MM.1S (cell line): ENCODE measurements around the gene EPHB1.

Source experiments
- DNase-seq: peaks from one replicate; pipeline ENCODE4 v3.0.0-alpha.2; 2015
- H2AFZ ChIP-seq: fragments of 300-600 bp; sonication (generic); 2 replicates; pipeline ENCODE4 v1.6.0; 2016; ENCODE audit warnings: antibody characterized with exemption, low read length
- H3F3A ChIP-seq: fragments of 300-600 bp; sonication (generic); 2 replicates; pipeline ENCODE4 v1.6.1; 2016; ENCODE audit warnings: mild to moderate bottlenecking, antibody characterized with exemption, low read length, moderate library complexity, mixed read lengths; ENCODE audit not compliant: insufficient read depth
- H3K27ac ChIP-seq: fragments of 300-600 bp; sonication (generic); 2 replicates; pipeline ENCODE4 v1.5.1; 2016; ENCODE audit warnings: mild to moderate bottlenecking, low read length
- H3K27me3 ChIP-seq: fragments of 300-600 bp; sonication (generic); replicated peaks from 2 replicates; pipeline ENCODE4 v1.6.0; 2016; ENCODE audit warnings: low read length; ENCODE audit not compliant: insufficient read depth
- H3K36me3 ChIP-seq: fragments of 300-600 bp; sonication (generic); replicated peaks from 2 replicates; pipeline ENCODE4 v1.6.1; 2016; ENCODE audit warnings: mild to moderate bottlenecking, low read length, mixed read lengths; ENCODE audit not compliant: insufficient read depth
- H3K4me1 ChIP-seq: fragments of 300-600 bp; sonication (generic); 2 replicates; pipeline ENCODE4 v1.6.1; 2016; ENCODE audit warnings: low read length, mixed read lengths
- H3K4me2 ChIP-seq: fragments of 300-600 bp; sonication (generic); 2 replicates; pipeline ENCODE4 v1.6.0; 2016; ENCODE audit warnings: low read depth, low read length
- H3K4me3 ChIP-seq: fragments of 300-600 bp; sonication (generic); 2 replicates; pipeline ENCODE4 v1.5.1; 2016; ENCODE audit warnings: low read length, mixed read lengths
- H3K79me2 ChIP-seq: fragments of 300-600 bp; sonication (generic); 2 replicates; pipeline ENCODE4 v1.6.1; 2016; ENCODE audit warnings: mixed run types, low read length, mixed read lengths
- H3K9ac ChIP-seq: fragments of 300-600 bp; sonication (generic); 2 replicates; pipeline ENCODE4 v1.6.1; 2016; ENCODE audit warnings: low read length, mixed read lengths
- H3K9me2 ChIP-seq: fragments of 300-600 bp; sonication (generic); replicated peaks from 2 replicates; pipeline ENCODE4 v1.6.1; 2016; ENCODE audit warnings: mild to moderate bottlenecking, low read length, mixed read lengths; ENCODE audit not compliant: insufficient read depth
- H3K9me3 ChIP-seq: fragments of 300-600 bp; sonication (generic); replicated peaks from 2 replicates; pipeline ENCODE4 v1.6.1; 2016; ENCODE audit warnings: mild to moderate bottlenecking, low read length, mixed read lengths; ENCODE audit not compliant: insufficient read depth
- H4K20me1 ChIP-seq: fragments of 300-600 bp; sonication (generic); 2 replicates; pipeline ENCODE4 v1.6.1; 2016; ENCODE audit warnings: mild to moderate bottlenecking, low read length, moderate library complexity, mixed read lengths; ENCODE audit not compliant: insufficient read depth
- CTCF ChIP-seq: fragments of 300-600 bp; sonication (generic); IDR thresholded peaks from 2 replicates; pipeline ENCODE4 v1.5.1; 2016; ENCODE audit warnings: antibody characterized with exemption, low read length, mixed read lengths
- EZH2 ChIP-seq: fragments of 300-600 bp; sonication (generic); optimal IDR thresholded peaks from 2 replicates; pipeline ENCODE3; 2017; ENCODE audit warnings: low read depth, mild to moderate bottlenecking, antibody characterized with exemption, low read length, mixed read lengths
- EZH2phosphoT487 ChIP-seq: fragments of 300-600 bp; sonication (generic); IDR thresholded peaks from 2 replicates; pipeline ENCODE4 v1.6.1; 2018; ENCODE audit warnings: antibody characterized with exemption, low read length

The EPHB1 gene

GRCh38 chr3:134793562-134793961 is 1.5 kb upstream of the EPHB1 start:
- H3K9ac ChIP-seq, result no peak overlapping the region
- no peaks in the 10 kb centered on the region for H3K4me1 ChIP-seq
- peaks cover 18% of the 10 kb centered on the region for H3K27me3 ChIP-seq
- TF ChIP-seq CTCF (no peak), EZH2 (no peak), EZH2phosphoT487 (no peak)
- no peaks in the 10 kb centered on the region for H3K36me3 ChIP-seq
- no peak overlapping the region for H3K4me3 ChIP-seq
- no peaks in the 10 kb centered on the region for H3K9me2 ChIP-seq
- no peaks in the 10 kb centered on the region for H4K20me1 ChIP-seq
- no peaks in the 10 kb centered on the region for H3F3A ChIP-seq
- H3K27ac ChIP-seq, result no peak overlapping the region
- DNase-seq, result no peak
- H2AFZ ChIP-seq, result no peak overlapping the region
- no peaks in the 10 kb centered on the region for H3K79me2 ChIP-seq
- H3K9me3 ChIP-seq, result no peaks in the 10 kb centered on the region
- H3K4me2 ChIP-seq, result no peak overlapping the region

- TF ChIP-seq EZH2phosphoT487 (no peak), EZH2 (no peak), CTCF (no peak)
- Histone ChIP-seq H3K27ac (no peak overlapping the region), H3K4me3 (no peak overlapping the region), H2AFZ (no peak overlapping the region), H3K9me3 (no peaks in the 10 kb centered on the region), H3K9ac (no peak overlapping the region), H3F3A (no peaks in the 10 kb centered on the region), H3K36me3 (no peaks in the 10 kb centered on the region), H4K20me1 (no peaks in the 10 kb centered on the region), H3K4me1 (no peaks in the 10 kb centered on the region), H3K9me2 (no peaks in the 10 kb centered on the region), H3K79me2 (no peaks in the 10 kb centered on the region), H3K27me3 (peaks cover 18% of the 10 kb centered on the region), H3K4me2 (peak overlapping the region; percentile 98; the same call in 1 of the 2 replicates)
- no peak for DNase-seq
These were observed 737 bp upstream of the EPHB1 start for GRCh38 chr3:134794323-134794722.

- H3K79me2 ChIP-seq, result no peaks in the 10 kb centered on the region
- H3K9me3 ChIP-seq, result no peaks in the 10 kb centered on the region
- H4K20me1 ChIP-seq, result no peaks in the 10 kb centered on the region
- TF ChIP-seq CTCF (no peak), EZH2phosphoT487 (no peak), EZH2 (no peak)
- H3K4me1 ChIP-seq, result no peaks in the 10 kb centered on the region
- H3F3A ChIP-seq, result no peaks in the 10 kb centered on the region
- peak overlapping the region; percentile 76 for H3K4me3 ChIP-seq
- H3K27ac ChIP-seq, result no peak overlapping the region
- peak overlapping the region; percentile 98 for H3K4me2 ChIP-seq
- no peaks in the 10 kb centered on the region for H3K36me3 ChIP-seq
- peak; percentile 11 for DNase-seq
- H3K9me2 ChIP-seq, result no peaks in the 10 kb centered on the region
- peak overlapping the region; percentile 25; the same call in 1 of the 2 replicates for H3K9ac ChIP-seq
- H2AFZ ChIP-seq, result peak overlapping the region; percentile 96
- H3K27me3 ChIP-seq, result peaks cover 18% of the 10 kb centered on the region
These were observed 753 bp downstream of the EPHB1 start for GRCh38 chr3:134795746-134796280.
